Measurements from ENCODE around the gene PSMD4. TPM values are rescaled to one million over a fixed set of nuclear protein-coding genes. Genes with fewer than 3 reads are reported as not detected.

Gene PSMD4
- total and polyA plus RNA-seq, 2 donors (not counting 3 experiments of a cell fraction or from before 2014, with no cell fraction given), result 181 to 266 TPM

DNA sequence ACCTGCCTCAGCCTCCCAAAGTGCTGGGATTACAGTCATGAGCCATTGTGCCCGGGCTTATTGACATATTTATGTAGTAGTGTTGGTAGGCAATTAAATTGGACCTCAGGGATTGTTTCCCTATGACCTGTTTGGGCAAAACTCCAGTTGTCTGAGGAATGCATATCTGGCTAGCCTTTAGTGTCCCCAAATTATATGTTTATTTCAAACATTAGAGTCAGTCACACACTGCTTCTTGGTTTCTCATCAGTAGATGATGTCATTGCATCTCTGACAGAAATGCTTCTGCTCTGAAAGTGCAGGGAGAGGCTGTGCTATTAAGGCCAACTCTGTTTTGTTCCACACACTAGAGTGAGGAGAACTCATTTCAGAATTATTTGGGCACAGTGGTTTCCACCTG, 43.7 kb upstream of the PSMD4 start:
- BruUV-seq (replicated peaks), result no TSS peak
- H4K20me1 ChIP-seq (replicated peaks; ENCODE audit: control insufficient read depth, extremely low read depth, insufficient read depth, low read length), result peaks cover under 1% of the 10 kb centered on the region
- TF ChIP-seq JUN (IDR thresholded peaks at IDR 0.05; ENCODE audit: borderline replicate concordance, insufficient read depth, insufficient read length, low read depth) (no peak), FOS (IDR thresholded peaks at IDR 0.05; ENCODE audit: borderline replicate concordance, insufficient read depth, low read length) (no peak), EZH2 (IDR thresholded peaks at IDR 0.05; ENCODE audit: borderline replicate concordance, low read depth, low read length, severe bottlenecking) (no peak), POLR2AphosphoS5 (IDR thresholded peaks at IDR 0.05; ENCODE audit: insufficient read depth, low read depth, low read length) (no peak), MYC (IDR thresholded peaks at IDR 0.05; ENCODE audit: low read depth, low read length) (no peak), POLR2A (IDR thresholded peaks at IDR 0.05; ENCODE audit: low read depth, low read length) (no peak), GATA2 (IDR thresholded peaks at IDR 0.05; ENCODE audit: insufficient read depth, insufficient read length, low read depth, low read length) (no peak), MAX (IDR thresholded peaks at IDR 0.05; ENCODE audit: insufficient read depth, insufficient read length) (no peak)
- TF ChIP-seq, protein P1, sequence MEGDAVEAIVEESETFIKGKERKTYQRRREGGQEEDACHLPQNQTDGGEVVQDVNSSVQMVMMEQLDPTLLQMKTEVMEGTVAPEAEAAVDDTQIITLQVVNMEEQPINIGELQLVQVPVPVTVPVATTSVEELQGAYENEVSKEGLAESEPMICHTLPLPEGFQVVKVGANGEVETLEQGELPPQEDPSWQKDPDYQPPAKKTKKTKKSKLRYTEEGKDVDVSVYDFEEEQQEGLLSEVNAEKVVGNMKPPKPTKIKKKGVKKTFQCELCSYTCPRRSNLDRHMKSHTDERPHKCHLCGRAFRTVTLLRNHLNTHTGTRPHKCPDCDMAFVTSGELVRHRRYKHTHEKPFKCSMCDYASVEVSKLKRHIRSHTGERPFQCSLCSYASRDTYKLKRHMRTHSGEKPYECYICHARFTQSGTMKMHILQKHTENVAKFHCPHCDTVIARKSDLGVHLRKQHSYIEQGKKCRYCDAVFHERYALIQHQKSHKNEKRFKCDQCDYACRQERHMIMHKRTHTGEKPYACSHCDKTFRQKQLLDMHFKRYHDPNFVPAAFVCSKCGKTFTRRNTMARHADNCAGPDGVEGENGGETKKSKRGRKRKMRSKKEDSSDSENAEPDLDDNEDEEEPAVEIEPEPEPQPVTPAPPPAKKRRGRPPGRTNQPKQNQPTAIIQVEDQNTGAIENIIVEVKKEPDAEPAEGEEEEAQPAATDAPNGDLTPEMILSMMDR (IDR thresholded peaks at IDR 0.05; ENCODE audit: extremely low read depth in 1 of 2, insufficient read depth in 1 of 2, low read depth in 1 of 2, low read length in 2 of 2), result no peak

More for the DNA sequence above, 43.7 kb upstream of the PSMD4 start:
- no peak for FAIRE-seq
- no peak for DNase-seq (ENCODE audit: low read depth, low spot score)
- dilution Hi-C loops (cut with MboI; ENCODE audit: extremely low pct_ligation_motif_present, low sequenced_read_pairs) (no loop called here), intact Hi-C loops (cut with micrococcal nuclease) (no loop called here)
- Histone ChIP-seq H3K9me1 (replicated peaks; ENCODE audit: control insufficient read depth, extremely low read depth, insufficient read depth, low read length) (no peaks in the 10 kb centered on the region), H3K4me1 (ENCODE audit: control insufficient read depth, extremely low read depth, insufficient read depth, low read length) (no peaks in the 10 kb centered on the region), H3K27me3 (ENCODE audit: control insufficient read depth in 2 of 2, insufficient read depth in 2 of 2, low read length in 2 of 2) (no peaks in the 10 kb centered on the region), H3K79me2 (ENCODE audit: control insufficient read depth, insufficient read depth, low read length) (peaks cover 82% of the 10 kb centered on the region), H3K9ac (replicated peaks; ENCODE audit: extremely low read depth, insufficient read depth, low read length) (no peak overlapping the region), H2AFZ (ENCODE audit: low read depth, low read length) (no peak overlapping the region), H3K4me2 (ENCODE audit: insufficient read depth, low read length) (no peak overlapping the region), H3K4me3 (replicated peaks in 1 of 3; ENCODE audit: insufficient read depth in 1 of 3, low read depth in 1 of 3, low read length in 3 of 3) (no peak overlapping the region), H3K9me3 (replicated peaks; ENCODE audit: control insufficient read depth, insufficient read depth, low read length) (no peaks in the 10 kb centered on the region), H3K36me3 (ENCODE audit: control insufficient read depth in 2 of 2, extremely low read depth in 1 of 2, insufficient read depth in 2 of 2, low read length in 2 of 2) (peaks cover 9% of the 10 kb centered on the region in 2 experiments), H3K27ac (ENCODE audit: insufficient read depth, low read depth, low read length) (no peak overlapping the region)
- POLR2A ChIA-PET, result no interaction called here
- CTCF ChIA-PET, result no interaction called here

Measured in endothelial cell of umbilical vein (primary cell).